ENCODE measurements around the gene KRT85. TPM values are rescaled to one million over a fixed set of nuclear protein-coding genes. Genes with fewer than 3 reads are reported as not detected.
"Not testable (repeated sequence)": the region's sequence is repeated elsewhere in the genome, so short reads cannot be mapped to it uniquely, and the experiment has no call there.

Gene KRT85
- total and polyA plus RNA-seq, 2 donors (not counting 1 experiment from before 2014, with no cell fraction given) = not detected

- intact Hi-C loops (cut with micrococcal nuclease) = no loop called here
- no peaks in the 10 kb centered on the region for H4K20me1 ChIP-seq (ENCODE audit: control insufficient read depth, insufficient read depth, low read length, poor library complexity, severe bottlenecking)
- POLR2A ChIA-PET = no interaction called here
- H3K27me3 ChIP-seq (replicated peaks in 1 of 4; ENCODE audit: control extremely low read depth in 1 of 4, control insufficient read depth in 3 of 4, insufficient read depth in 4 of 4, low read length in 3 of 4) = peaks cover 0 to 4% (median 0%) of the 10 kb centered on the region in 4 experiments
- peaks cover 0 to 7% (median 0%) of the 10 kb centered on the region in 3 donors for H3K9me3 ChIP-seq (ENCODE audit: control extremely low read depth in 1 of 3, control insufficient read depth in 2 of 3, insufficient read depth in 1 of 3, low read length in 2 of 3)
- Mint-ChIP-seq H3K27me3 (peaks cover 14% of the 10 kb centered on the region), H3K9me3 (ENCODE audit: insufficient read depth) (no peaks in the 10 kb centered on the region), H3K27ac (no peak overlapping the region), H3K4me1 (no peaks in the 10 kb centered on the region), H3K4me3 (no peak overlapping the region)
- H3K4me3 ChIP-seq (ENCODE audit: control extremely low read depth in 1 of 5, extremely low read depth in 1 of 5, insufficient read depth in 1 of 5, low read depth in 2 of 5, low read length in 4 of 5) = no peak overlapping the region
- no peak overlapping the region for H3K4me2 ChIP-seq (replicated peaks; ENCODE audit: low read depth, low read length, poor library complexity, severe bottlenecking)
- H3K79me2 ChIP-seq (ENCODE audit: control insufficient read depth, insufficient read depth, low read length) = no peaks in the 10 kb centered on the region
- DNase-seq (no peak), ATAC-seq (ENCODE audit: low read depth) (no peak)
- H3K36me3 ChIP-seq (replicated peaks in 1 of 2; ENCODE audit: control extremely low read depth in 1 of 2, control insufficient read depth in 1 of 2, extremely low read depth in 1 of 2, insufficient read depth in 2 of 2, low read length in 1 of 2) = no peaks in the 10 kb centered on the region
- WGBS (ENCODE audit: insufficient coverage) = 21% methylated on average over 3 of the region's 4 CpGs
- CTCF ChIA-PET = no interaction called here
- no peak overlapping the region for H3K27ac ChIP-seq (ENCODE audit: low read length in 2 of 2)
- no peak overlapping the region for H3K9ac ChIP-seq (ENCODE audit: low read length)
- no peaks in the 10 kb centered on the region for H3K4me1 ChIP-seq (ENCODE audit: control insufficient read depth in 2 of 2, insufficient read depth in 2 of 2, low read length in 2 of 2)
- H2AFZ ChIP-seq (ENCODE audit: insufficient read depth, low read depth, low read length, poor library complexity, severe bottlenecking) = no peak overlapping the region
- TF ChIP-seq CTCF (IDR thresholded peaks at IDR 0.05) (no peak), EZH2 (IDR thresholded peaks at IDR 0.05; ENCODE audit: borderline replicate concordance, insufficient read depth, low read depth, low read length, poor library complexity, severe bottlenecking) (no peak)
Measured at GRCh38 chr12:52346593-52346992, 20.7 kb downstream of the KRT85 start.

GRCh38 chr12:52345041-52345440 is 22.2 kb downstream of the KRT85 start:
- H3K9me3 Mint-ChIP-seq (ENCODE audit: insufficient read depth); H4K20me1 ChIP-seq (ENCODE audit: control insufficient read depth, insufficient read depth, low read length, poor library complexity, severe bottlenecking); ATAC-seq (ENCODE audit: low read depth); intact Hi-C loops (cut with micrococcal nuclease); H3K9ac ChIP-seq (ENCODE audit: low read length); POLR2A ChIA-PET; DNase-seq; H3K4me3 ChIP-seq (ENCODE audit: control extremely low read depth in 1 of 5, extremely low read depth in 1 of 5, insufficient read depth in 1 of 5, low read depth in 2 of 5, low read length in 4 of 5); H3K4me1 ChIP-seq (ENCODE audit: control insufficient read depth in 2 of 2, insufficient read depth in 2 of 2, low read length in 2 of 2); H3K79me2 ChIP-seq (ENCODE audit: control insufficient read depth, insufficient read depth, low read length); H3K27ac Mint-ChIP-seq; H3K4me1 Mint-ChIP-seq; H3K27ac ChIP-seq (ENCODE audit: low read length in 2 of 2); CTCF ChIA-PET; H3K9me3 ChIP-seq (ENCODE audit: control extremely low read depth in 1 of 3, control insufficient read depth in 2 of 3, insufficient read depth in 1 of 3, low read length in 2 of 3); H3K36me3 ChIP-seq (replicated peaks in 1 of 2; ENCODE audit: control extremely low read depth in 1 of 2, control insufficient read depth in 1 of 2, extremely low read depth in 1 of 2, insufficient read depth in 2 of 2, low read length in 1 of 2); H3K4me2 ChIP-seq (replicated peaks; ENCODE audit: low read depth, low read length, poor library complexity, severe bottlenecking); H3K4me3 Mint-ChIP-seq; H3K27me3 ChIP-seq (replicated peaks in 1 of 4; ENCODE audit: control extremely low read depth in 1 of 4, control insufficient read depth in 3 of 4, insufficient read depth in 4 of 4, low read length in 3 of 4); H2AFZ ChIP-seq (ENCODE audit: insufficient read depth, low read depth, low read length, poor library complexity, severe bottlenecking): not testable (repeated sequence)
- 100% methylated on average over 2 of the region's 8 CpGs for WGBS (ENCODE audit: insufficient coverage)
- H3K27me3 Mint-ChIP-seq = peaks cover 11% of the 10 kb centered on the region

Data from B cell (primary cell).